HepG2 (cell line): ENCODE data around the gene MYL6B. TPM values are rescaled to one million over a fixed set of nuclear protein-coding genes. Genes with fewer than 3 reads are reported as not detected.

Experiments used
- AKNA ChIP-seq: sonication (generic); formaldehyde crosslinking; IDR thresholded peaks from 2 replicates; pipeline ENCODE4 v1.4.0; 2020; ENCODE audit warnings: missing genetic modification reagents, borderline replicate concordance
- KLF12 ChIP-seq: sonication (generic); formaldehyde crosslinking; IDR thresholded peaks from 2 replicates; pipeline ENCODE4 v1.4.0; 2020; ENCODE audit warnings: missing genetic modification reagents, borderline replicate concordance
- SNAPC4 ChIP-seq: sonication (generic); formaldehyde crosslinking; IDR thresholded peaks from 2 replicates; pipeline ENCODE4 v1.4.0; 2020; ENCODE audit warnings: mild to moderate bottlenecking, missing genetic modification reagents
- TGIF2 ChIP-seq: IDR thresholded peaks from 2 replicates; pipeline ENCODE4 v1.6.1; 2016; ENCODE audit warnings: control low read depth, missing compliant biosample characterization
- U2AF1 ChIP-seq: fragments of 200-400 bp; formaldehyde crosslinking; optimal IDR thresholded peaks from 2 replicates; pipeline ENCODE3; 2017; ENCODE audit warnings: mild to moderate bottlenecking, low read depth, low read length
- ZNF224 ChIP-seq: sonication (generic); formaldehyde crosslinking; IDR thresholded peaks from 2 replicates; pipeline ENCODE4 v1.5.0; 2020; ENCODE audit warnings: mild to moderate bottlenecking, missing genetic modification reagents
- ZNF557 ChIP-seq: sonication (generic); formaldehyde crosslinking; IDR thresholded peaks from 2 replicates; pipeline ENCODE4 v1.4.0; 2020; ENCODE audit warnings: missing genetic modification reagents
- ZNF782 ChIP-seq: sonication (generic); formaldehyde crosslinking; IDR thresholded peaks from 2 replicates; pipeline ENCODE4 v1.4.0; 2020; ENCODE audit warnings: missing genetic modification reagents, mild to moderate bottlenecking, borderline replicate concordance
- ZNF839 ChIP-seq: sonication (generic); formaldehyde crosslinking; IDR thresholded peaks from 2 replicates; pipeline ENCODE4 v1.4.0; 2020; ENCODE audit warnings: missing genetic modification reagents, mild to moderate bottlenecking, borderline replicate concordance
- ZSCAN31 ChIP-seq: sonication (generic); formaldehyde crosslinking; IDR thresholded peaks from 2 replicates; pipeline ENCODE4 v1.5.0; 2020; ENCODE audit warnings: low read depth, mild to moderate bottlenecking, missing genetic modification reagents
- polyA plus RNA-seq, 8 experiments: library from polyadenylated mRNA; depleted of rRNA in 3 of 8; stranded (reverse) in 7 of 8; unstranded in 1 of 8; fragments of >200 nt; fragmentation: Illumina TruSeq in 4 of 8; extraction: Trizol in 4 of 8; gene quantifications; 2 replicates each; pipeline versions ENCODE4 v1.2.1 to v1.2.3, GENCODE V29; 2011 to 2016; ENCODE audit warnings: low read depth in 4 of 8, missing spikeins in 1 of 8, mixed read lengths in 1 of 8; ENCODE audit not compliant: insufficient read depth in 1 of 8
- total RNA-seq, 5 experiments: library from RNA; depleted of rRNA; stranded (reverse); fragments of >200 nt; fragmentation: Illumina TruSeq; extraction: Trizol; gene quantifications; 2 replicates each; pipeline ENCODE4 v1.2.3, GENCODE V29; 2016; ENCODE audit warnings: low read depth in 1 of 5
- TF ChIP-seq, protein P1 (sequence below): sonication (generic); formaldehyde crosslinking; IDR thresholded peaks from 2 replicates; pipeline ENCODE4 v1.4.0; 2020; ENCODE audit warnings: mild to moderate bottlenecking, missing genetic modification reagents, borderline replicate concordance
- TF ChIP-seq, protein P2 (sequence below): sonication (generic); formaldehyde crosslinking; IDR thresholded peaks from 2 replicates; pipeline ENCODE4 v1.9.0; 2021; ENCODE audit warnings: missing genetic modification reagents, mild to moderate bottlenecking, borderline replicate concordance
- TF ChIP-seq, protein P3 (sequence below): sonication (generic); formaldehyde crosslinking; IDR thresholded peaks from 2 replicates; pipeline ENCODE4 v1.4.0; 2020; ENCODE audit warnings: mild to moderate bottlenecking, low read depth, missing genetic modification reagents

Gene MYL6B
- total and polyA plus RNA-seq, 2 of the 13 experiments (the other 11 are each of a cell fraction or from before 2014, with no cell fraction given) = 75.7 to 88.7 TPM

GRCh38 chr12:56104815-56105608 lies 47.4 kb upstream of the MYL6B start (continued):
- no peak for TF ChIP-seq AKNA (CRISPR knock-in tag)
- no peak for TF ChIP-seq ZNF224
- TF ChIP-seq TGIF2 (CRISPR knock-in tag) = no peak; the same call in 1 of the 2 replicates
- TF ChIP-seq SNAPC4 (CRISPR knock-in tag) = 0 out of 2 replicates have a peak, but pooled peaks have one; percentile 4
- TF ChIP-seq, protein P1, sequence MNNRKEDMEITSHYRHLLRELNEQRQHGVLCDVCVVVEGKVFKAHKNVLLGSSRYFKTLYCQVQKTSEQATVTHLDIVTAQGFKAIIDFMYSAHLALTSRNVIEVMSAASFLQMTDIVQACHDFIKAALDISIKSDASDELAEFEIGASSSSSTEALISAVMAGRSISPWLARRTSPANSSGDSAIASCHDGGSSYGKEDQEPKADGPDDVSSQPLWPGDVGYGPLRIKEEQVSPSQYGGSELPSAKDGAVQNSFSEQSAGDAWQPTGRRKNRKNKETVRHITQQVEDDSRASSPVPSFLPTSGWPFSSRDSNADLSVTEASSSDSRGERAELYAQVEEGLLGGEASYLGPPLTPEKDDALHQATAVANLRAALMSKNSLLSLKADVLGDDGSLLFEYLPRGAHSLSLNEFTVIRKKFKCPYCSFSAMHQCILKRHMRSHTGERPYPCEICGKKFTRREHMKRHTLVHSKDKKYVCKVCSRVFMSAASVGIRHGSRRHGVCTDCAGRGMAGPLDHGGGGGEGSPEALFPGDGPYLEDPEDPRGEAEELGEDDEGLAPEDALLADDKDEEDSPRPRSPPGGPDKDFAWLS (CRISPR knock-in tag) = no peak
- TF ChIP-seq ZNF557 (CRISPR knock-in tag) = no peak
- TF ChIP-seq, protein P2, sequence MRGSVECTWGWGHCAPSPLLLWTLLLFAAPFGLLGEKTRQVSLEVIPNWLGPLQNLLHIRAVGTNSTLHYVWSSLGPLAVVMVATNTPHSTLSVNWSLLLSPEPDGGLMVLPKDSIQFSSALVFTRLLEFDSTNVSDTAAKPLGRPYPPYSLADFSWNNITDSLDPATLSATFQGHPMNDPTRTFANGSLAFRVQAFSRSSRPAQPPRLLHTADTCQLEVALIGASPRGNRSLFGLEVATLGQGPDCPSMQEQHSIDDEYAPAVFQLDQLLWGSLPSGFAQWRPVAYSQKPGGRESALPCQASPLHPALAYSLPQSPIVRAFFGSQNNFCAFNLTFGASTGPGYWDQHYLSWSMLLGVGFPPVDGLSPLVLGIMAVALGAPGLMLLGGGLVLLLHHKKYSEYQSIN (CRISPR knock-in tag) = 0 out of 2 replicates have a peak, but pooled peaks have one; percentile 39
- no peak for TF ChIP-seq ZSCAN31 (CRISPR knock-in tag)
- TF ChIP-seq ZNF839 (CRISPR knock-in tag) = no peak
- TF ChIP-seq, protein P3, sequence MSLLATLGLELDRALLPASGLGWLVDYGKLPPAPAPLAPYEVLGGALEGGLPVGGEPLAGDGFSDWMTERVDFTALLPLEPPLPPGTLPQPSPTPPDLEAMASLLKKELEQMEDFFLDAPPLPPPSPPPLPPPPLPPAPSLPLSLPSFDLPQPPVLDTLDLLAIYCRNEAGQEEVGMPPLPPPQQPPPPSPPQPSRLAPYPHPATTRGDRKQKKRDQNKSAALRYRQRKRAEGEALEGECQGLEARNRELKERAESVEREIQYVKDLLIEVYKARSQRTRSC = peak; percentile 9; the same call in 1 of the 2 replicates
- TF ChIP-seq KLF12 (CRISPR knock-in tag) = no peak
- TF ChIP-seq ZNF782 (CRISPR knock-in tag) = no peak
- peak; percentile 21 for TF ChIP-seq U2AF1
